BJ (cell line): ENCODE results near the gene R3HDM2. TPM values are rescaled to one million over a fixed set of nuclear protein-coding genes. Genes with fewer than 3 reads are reported as not detected.

Experiments
- CTCF ChIA-PET: fragments of 350-600 bp; formaldehyde crosslinking; extraction: SDS; loops from one replicate; lab custom pipeline; 2021; ENCODE audit warnings: antibody characterized with exemption, inconsistent platforms; lab: Yijun Ruan, JAX
- POLR2A ChIA-PET: fragments of 300-600 bp; sonication (Branson Sonifier 250); formaldehyde crosslinking; extraction: SDS; loops from one replicate; lab custom pipeline; 2021; ENCODE audit warnings: antibody characterized with exemption; lab: Charles Lee
- DNase-seq: peaks from one replicate; pipeline ENCODE4 v3.0.0-alpha.2; 2011; ENCODE audit warnings: low read depth
- H3K27me3 ChIP-seq: 2 replicates; pipeline ENCODE4 v1.6.0; 2011; ENCODE audit warnings: low read length; ENCODE audit not compliant: control insufficient read depth, insufficient read depth
- H3K36me3 ChIP-seq: 2 replicates; pipeline ENCODE4 v1.5.1; 2011; ENCODE audit warnings: low read length; ENCODE audit not compliant: control insufficient read depth, insufficient read depth
- H3K4me3 ChIP-seq: 2 replicates; pipeline ENCODE4 v1.5.1; 2011; ENCODE audit warnings: low read depth, mild to moderate bottlenecking, control low read depth, low read length
- CTCF ChIP-seq: IDR thresholded peaks from 2 replicates; pipeline ENCODE4 v1.5.1; 2011; ENCODE audit warnings: low read depth, mild to moderate bottlenecking, control low read depth, inconsistent platforms, low read length, moderate library complexity; ENCODE audit not compliant: insufficient read depth
- polyA plus RNA-seq: library from polyadenylated mRNA; depleted of rRNA; stranded (reverse); fragments of >200 nt; gene quantifications from 2 replicates; pipeline ENCODE4 v1.2.3, GENCODE V29; 2011

The R3HDM2 gene
- polyA plus RNA-seq, 1 experiment, result 27.4 TPM

GRCh38 chr12:57476993-57477709 is 46.3 kb upstream of the R3HDM2 start:
- Histone ChIP-seq H3K36me3 (no peaks in the 10 kb centered on the region), H3K27me3 (peaks cover 40% of the 10 kb centered on the region), H3K4me3 (no peak overlapping the region)
- CTCF ChIA-PET, result interaction anchor here (1.1 to 1.9 kb wide), 3 partner anchors 12 to 192 kb away, joined by 3 to 10 read pairs (median 3); no protein-coding TSS in a partner anchor
- POLR2A ChIA-PET, result no interaction called here
- TF ChIP-seq CTCF, result no peak
- DNase-seq, result no peak

GRCh38 chr12:57476162-57476992 is 45.5 kb upstream of the R3HDM2 start:
- ChIA-PET CTCF (interaction anchor here (0.9 to 3.1 kb wide), 6 partner anchors 11 to 191 kb away, joined by 3 to 38 read pairs (median 7); partner anchors contain the start of gene GLI1), POLR2A (no interaction called here)
- no peak for DNase-seq
- Histone ChIP-seq H3K4me3 (peak overlapping the region; percentile 18; the same call in 1 of the 2 replicates), H3K36me3 (no peaks in the 10 kb centered on the region), H3K27me3 (peaks cover 41% of the 10 kb centered on the region)
- peak; percentile 22; the same call in 1 of the 2 replicates for TF ChIP-seq CTCF

GRCh38 chr12:57475271-57476161 is 44.7 kb upstream of the R3HDM2 start:
- no peaks in the 10 kb centered on the region for H3K36me3 ChIP-seq
- peak overlapping the region; percentile 18 for H3K4me3 ChIP-seq
- ChIA-PET CTCF (interaction anchor here (0.9 to 3.1 kb wide), 9 partner anchors 10 to 236 kb away, joined by 3 to 38 read pairs (median 5); partner anchors contain the start of gene GLI1), POLR2A (interaction anchor here (0.6 kb wide), 1 partner anchor 8 kb away, joined by 4 read pairs; no protein-coding TSS in a partner anchor)
- DNase-seq, result no peak
- H3K27me3 ChIP-seq, result peaks cover 41% of the 10 kb centered on the region
- no peak for TF ChIP-seq CTCF

GRCh38 chr12:57474862-57475261 is 44.0 kb upstream of the R3HDM2 start:
- Histone ChIP-seq H3K27me3 (peaks cover 41% of the 10 kb centered on the region), H3K4me3 (no peak overlapping the region), H3K36me3 (no peaks in the 10 kb centered on the region)
- ChIA-PET CTCF (interaction anchor here (1.0 to 3.1 kb wide), 8 partner anchors 9 to 235 kb away, joined by 3 to 38 read pairs (median 6); partner anchors contain the start of gene GLI1), POLR2A (no interaction called here)
- no peak for DNase-seq
- TF ChIP-seq CTCF, result no peak
